HG02884 (cell line): ENCODE data around the gene MAD2L1BP.

Source experiments
- ATAC-seq: cut with Tn5 transposase; IDR thresholded peaks from one replicate; pipeline ENCODE4 v1.9.1; 2021; ENCODE audit warnings: mild to moderate bottlenecking, moderate library complexity; ENCODE audit not compliant: unreplicated experiment

MAD2L1BP gene

GRCh38 chr6:43665376-43665775 is 29.7 kb downstream of the MAD2L1BP start:
- ATAC-seq: no peak

GRCh38 chr6:43666196-43666920 is 30.7 kb downstream of the MAD2L1BP start:
- ATAC-seq: no peak

- ATAC-seq: no peak
These were observed 31.9 kb downstream of the MAD2L1BP start for GRCh38 chr6:43667245-43668150.

GRCh38 chr6:43668151-43669028 is 32.8 kb downstream of the MAD2L1BP start:
- peak; percentile 44 for ATAC-seq

GRCh38 chr6:43669050-43669921 is 33.6 kb downstream of the MAD2L1BP start:
- ATAC-seq: no peak

- no peak for ATAC-seq
These were observed 34.4 kb downstream of the MAD2L1BP start for GRCh38 chr6:43669922-43670622.

GRCh38 chr6:43670623-43670986 is 35.0 kb downstream of the MAD2L1BP start:
- ATAC-seq: no peak

- ATAC-seq: no peak
These were observed 35.6 kb downstream of the MAD2L1BP start for GRCh38 chr6:43671011-43671800.

GRCh38 chr6:43671801-43672690 is 36.4 kb downstream of the MAD2L1BP start:
- ATAC-seq: no peak

- ATAC-seq: no peak
These were observed 37.9 kb downstream of the MAD2L1BP start for GRCh38 chr6:43673444-43674084.

GRCh38 chr6:43674291-43674690 is 38.7 kb downstream of the MAD2L1BP start:
- ATAC-seq: no peak

- no peak for ATAC-seq
These were observed 39.3 kb downstream of the MAD2L1BP start for GRCh38 chr6:43674921-43675320.

GRCh38 chr6:43676962-43677606 is 41.4 kb downstream of the MAD2L1BP start:
- no peak for ATAC-seq

GRCh38 chr6:43677759-43678158 is 42.1 kb downstream of the MAD2L1BP start:
- no peak for ATAC-seq

- no peak for ATAC-seq
These were observed 42.7 kb downstream of the MAD2L1BP start for GRCh38 chr6:43678341-43678740.

GRCh38 chr6:43679057-43679456 is 43.4 kb downstream of the MAD2L1BP start:
- ATAC-seq: no peak
